Ovary (tissue), 9 donors: ENCODE results near the gene SNX27. TPM values are rescaled to one million over a fixed set of nuclear protein-coding genes. Genes with fewer than 3 reads are reported as not detected.

Source experiments
- DNase-seq, 5 donors: peaks; one replicate each; pipeline ENCODE4 v3.0.0-alpha.2; 2019 to 2020
- H3K27ac ChIP-seq, 2 donors: fragments of 200-600 bp; one replicate each; pipeline versions ENCODE4 v1.5.1 to v1.8.0; 2019 to 2022
- H3K27me3 ChIP-seq: fragments of 200-600 bp; one replicate; pipeline ENCODE4 v1.8.0; 2022
- H3K36me3 ChIP-seq: fragments of 200-600 bp; sonication (generic); one replicate; pipeline ENCODE4 v1.5.1; 2019
- H3K4me1 ChIP-seq: one replicate; pipeline ENCODE4 v1.8.1; 2013; ENCODE audit warnings: mild to moderate bottlenecking, moderate library complexity; ENCODE audit not compliant: insufficient read depth
- H3K4me3 ChIP-seq: fragments of 200-600 bp; sonication (generic); one replicate; pipeline ENCODE4 v1.5.1; 2017
- H3K9me3 ChIP-seq, 2 donors: fragments of 200-600 bp in 1 of 2; sonication (generic) in 1 of 2; one replicate each; pipeline versions ENCODE4 v1.5.1 to v1.8.1; 2013 to 2019; ENCODE audit warnings: mild to moderate bottlenecking in 1 of 2, moderate library complexity in 1 of 2
- CTCF ChIP-seq, 3 donors: fragments of 450-650 bp in 2 of 3; fragments of 200-600 bp in 1 of 3; IDR thresholded peaks; one replicate each; pipeline versions ENCODE4 v1.5.1 to v1.8.0; 2016 to 2022; ENCODE audit warnings: antibody characterized with exemption in 3 of 3, mild to moderate bottlenecking in 1 of 3
- EP300 ChIP-seq: sonication (generic); formaldehyde crosslinking; IDR thresholded peaks from one replicate; pipeline ENCODE4 v1.6.1; 2017; ENCODE audit warnings: antibody characterized with exemption
- POLR2A ChIP-seq: fragments of 450-650 bp; IDR thresholded peaks from one replicate; pipeline ENCODE4 v1.6.1; 2017; ENCODE audit warnings: antibody characterized with exemption, mild to moderate bottlenecking, moderate library complexity
- whole genome bisulfite sequencing, 3 donors: extraction: QIAGEN DNeasy Blood & Tissue Kit in 1 of 3; methylation state at CpG; one replicate each; pipeline versions ENCODE4 v1.1.5 to v1.1.7; 2013 to 2017; 5-methylcytosine and 5-hydroxymethylcytosine counted together
- intact Hi-C, 4 donors: fragments of 100-400 bp; cut with DNase I; formaldehyde crosslinking; loops; one replicate each; pipeline versions ENCODE4 v1.11.0 to v1.15.1; 2022 to 2023
- polyA plus RNA-seq, 2 donors: library from polyadenylated mRNA; stranded (reverse); fragments of 200-250 nt in 1 of 2; fragments of 350-450 nt in 1 of 2; fragmentation: Illumina TruSeq in 1 of 2; extraction: RNeasy Lipid Tissue Mini Kit (QIAGEN cat#74804) in 1 of 2; gene quantifications; one replicate each; pipeline ENCODE4 v1.2.3, GENCODE V29; 2013 to 2014
- total RNA-seq, 7 donors: library from RNA; depleted of rRNA in 2 of 7; stranded (reverse); fragments of >200 nt in 2 of 7; fragmentation: NEBNext Ultra II Directional in 3 of 7; extraction: Animal tissue kit (Norgen Biotek cat#: 25700) in 3 of 7; gene quantifications; one replicate each; pipeline versions ENCODE4 v1.1.0 to v1.2.4, GENCODE V29; 2016 to 2023
- donor health status: DM: no; HTN: no; CAD: no; lungs with moderate emphysema.
- donor health status: DM: no; HTN: no; CAD: no.
- donor health status: Bipolar disorder and iron deficiency.
- donor health status: DM: yes; HTN: yes; CAD: no.
- donor health status: DM: no; HTN: no; CAD: no.
- donor health status: DM: yes; HTN: yes; CAD: no.

SNX27 gene
- total and polyA plus RNA-seq, 9 donors: 9.5 to 42.7 (median 35.1) TPM

- H3K4me1 ChIP-seq: peaks cover 8% of the 10 kb centered on the region
- H3K4me3 ChIP-seq: peak overlapping the region; percentile 43
- H3K9me3 ChIP-seq: no peaks in the 10 kb centered on the region
- TF ChIP-seq EP300: no peak
- TF ChIP-seq POLR2A: no peak
- no peak for TF ChIP-seq CTCF (IDR thresholded peaks at IDR 0.05)
- H3K36me3 ChIP-seq: no peaks in the 10 kb centered on the region
- DNase-seq: no peak
- intact Hi-C loops: no loop called here
- H3K27me3 ChIP-seq: no peaks in the 10 kb centered on the region
- 21 to 26% (median 23%) methylated on average over 17 of the region's 17 CpGs for WGBS, 3 donors
- H3K27ac ChIP-seq: peak overlapping the region in 1 of 2 donors; percentile 68
Measured at GRCh38 chr1:151721788-151722510, 110.1 kb downstream of the SNX27 start.

GRCh38 chr1:151723726-151724370 is 112.0 kb downstream of the SNX27 start:
- no peaks in the 10 kb centered on the region for H3K9me3 ChIP-seq

DNA sequence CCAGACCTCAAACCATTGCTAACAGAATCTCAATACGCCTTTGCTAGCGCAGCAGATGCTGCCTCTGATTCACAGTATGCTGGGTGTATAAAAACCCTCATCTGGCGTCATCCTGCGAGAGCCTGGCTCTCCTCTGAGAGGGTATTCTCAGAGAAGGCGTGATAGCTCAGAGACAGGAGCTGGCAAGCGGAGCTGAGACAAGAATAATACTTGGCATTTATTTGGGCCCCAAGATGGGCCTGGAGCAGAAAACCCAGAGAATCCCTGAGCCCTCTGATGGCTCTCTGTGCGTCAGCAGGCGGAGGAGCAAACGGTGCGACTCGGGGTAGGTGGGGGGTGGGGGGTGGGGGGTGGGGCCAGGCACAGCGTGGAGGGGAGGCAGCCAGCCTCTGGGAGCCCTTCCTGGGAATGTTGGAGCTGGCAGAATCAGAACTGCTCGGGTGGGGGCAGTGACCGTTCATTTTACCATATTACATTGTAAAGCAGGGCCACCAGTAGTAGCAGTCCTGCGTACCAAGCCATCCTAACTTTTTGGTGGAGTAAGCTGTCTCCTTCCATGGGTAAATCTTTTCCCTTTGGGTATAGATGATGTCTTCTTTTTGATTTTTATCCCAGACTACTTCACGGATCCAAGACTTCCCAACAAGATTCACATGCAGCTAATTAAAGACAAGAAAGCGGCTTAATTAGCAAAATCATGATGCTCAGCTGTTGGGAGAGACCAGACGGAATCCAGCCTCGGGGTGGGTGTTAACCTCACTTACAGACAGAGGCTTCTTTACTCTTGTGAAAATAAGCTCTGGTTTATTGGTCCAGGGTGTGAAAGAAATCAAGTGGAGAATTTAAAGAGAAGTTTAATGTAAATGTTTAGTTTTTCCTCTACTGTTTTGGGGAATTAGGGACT is 116.6 kb downstream of the SNX27 start:
- DNase-seq: peak in 1 of 5 donors; percentile 47
- Histone ChIP-seq H3K4me3 (no peak overlapping the region), H3K36me3 (no peaks in the 10 kb centered on the region), H3K27me3 (no peaks in the 10 kb centered on the region), H3K27ac (peak overlapping the region in 1 of 2 donors; percentile 43), H3K9me3 (no peaks in the 10 kb centered on the region), H3K4me1 (no peaks in the 10 kb centered on the region)
- TF ChIP-seq POLR2A (no peak), EP300 (no peak), CTCF (IDR thresholded peaks at IDR 0.05) (no peak)
- intact Hi-C loops: no loop called here
- 19 to 24% (median 19%) methylated on average over 19 of the region's 19 CpGs for WGBS, 3 donors

More at GRCh38 chr1:151723726-151724370, 112.0 kb downstream of the SNX27 start:
- Histone ChIP-seq H3K27me3 (no peaks in the 10 kb centered on the region), H3K36me3 (no peaks in the 10 kb centered on the region), H3K4me1 (peaks cover 8% of the 10 kb centered on the region), H3K27ac (no peak overlapping the region), H3K4me3 (no peak overlapping the region)
- 42 to 56% (median 45%) methylated on average over 3 of the region's 3 CpGs for WGBS, 3 donors
- intact Hi-C loops: no loop called here
- DNase-seq: no peak
- TF ChIP-seq POLR2A (no peak), EP300 (no peak)

GRCh38 chr1:151729157-151729965 is 117.5 kb downstream of the SNX27 start:
- whole genome bisulfite sequencing, 3 donors: 62 to 64% (median 63%) methylated on average over 10 of the region's 10 CpGs
- intact Hi-C loops: no loop called here
- Histone ChIP-seq H3K36me3 (no peaks in the 10 kb centered on the region), H3K4me1 (no peaks in the 10 kb centered on the region), H3K27ac (no peak overlapping the region), H3K27me3 (no peaks in the 10 kb centered on the region), H3K9me3 (no peaks in the 10 kb centered on the region), H3K4me3 (no peak overlapping the region)
- TF ChIP-seq CTCF (IDR thresholded peaks at IDR 0.05): no peak
- TF ChIP-seq POLR2A: no peak
- no peak for TF ChIP-seq EP300
- no peak for DNase-seq
